Measurements from ENCODE around the gene TSSK1B. TPM values are rescaled to one million over a fixed set of nuclear protein-coding genes. Genes with fewer than 3 reads are reported as not detected.

TSSK1B gene
- total RNA-seq (2021; ENCODE audit: unreplicated experiment) (not detected), Bru-seq, nascent RNA (percentile 33 among the genes with signal in this experiment), BruChase-seq, experiment 1, labeled RNA remaining after a 6-hour chase (percentile 16 among the genes with signal in this experiment), BruChase-seq, experiment 2, labeled RNA remaining after a 2-hour chase (percentile 17 among the genes with signal in this experiment)
- polyA plus RNA-seq (2012): 0.04 TPM in 2 replicates
- long read RNA-seq: 0 reads

GRCh38 chr5:113434889-113435288 lies at the start of gene TSSK1B:
TSSK1B (minus strand) TSS chr5:113434989; CDS start chr5:113434839, 150 bp downstream.
- no peak within 1 kb of the TSS for H3K4me3 ChIP-seq (replicated peaks in 1 of 2; ENCODE audit: low read depth in 1 of 2, low read length in 2 of 2)
- no peaks in the 10 kb centered on the region for H3K4me1 ChIP-seq (ENCODE audit: control insufficient read depth in 1 of 2, insufficient read depth in 2 of 2, low read length in 2 of 2)
- H3K4me2 ChIP-seq (ENCODE audit: low read length): no peak within 1 kb of the TSS
- no peak within 1 kb of the TSS for H3K9ac ChIP-seq (ENCODE audit: low read length)
- TF ChIP-seq CEBPB (IDR thresholded peaks at IDR 0.05; ENCODE audit: low read depth): no peak
- TF ChIP-seq SP1 (IDR thresholded peaks at IDR 0.05; ENCODE audit: low read depth): no peak
- ChIA-PET CTCF (no interaction called here), RAD21 (ENCODE audit: low non-redundant PET in 1 of 2, low total read pairs in 2 of 2, uncharacterized antibody in 2 of 2, unreplicated experiment in 2 of 2) (no interaction called here), POLR2A (no interaction called here)
- no TSS peak for BruUV-seq (replicated peaks)
- no peaks in the 10 kb centered on the region for H3K9me2 ChIP-seq (ENCODE audit: insufficient read depth)
- no peaks in the 10 kb centered on the region for H3K27me3 ChIP-seq (ENCODE audit: insufficient read depth, low read length)
- H3K79me2 ChIP-seq (ENCODE audit: insufficient read depth, low read length): no peaks in the 10 kb centered on the region
- ATAC-seq (no peak; the same call in 1 of the 2 replicates), DNase-seq (ENCODE audit: low read depth, low spot score) (no peak)
- H3K9me3 ChIP-seq (ENCODE audit: control insufficient read depth in 1 of 2, insufficient read depth in 1 of 2, low read depth in 1 of 2, low read length in 2 of 2): no peaks in the 10 kb centered on the region
- H4K20me1 ChIP-seq (ENCODE audit: insufficient read depth): no peaks in the 10 kb centered on the region
- H2AFZ ChIP-seq (ENCODE audit: low read depth, low read length, poor library complexity, severe bottlenecking): no peak within 1 kb of the TSS
- intact Hi-C loops (cut with micrococcal nuclease): no loop called here
- H3K36me3 ChIP-seq (ENCODE audit: control insufficient read depth in 1 of 2, insufficient read depth in 2 of 2, low read length in 2 of 2): no peaks in the 10 kb centered on the region
- H3K27ac ChIP-seq (ENCODE audit: low read depth, low read length): no peak within 1 kb of the TSS

- intact Hi-C loops (cut with micrococcal nuclease): no loop called here
- DNase-seq (ENCODE audit: low read depth, low spot score): no peak
Observed at GRCh38 chr5:113480243-113480642, 45.5 kb upstream of the TSSK1B start.

More at GRCh38 chr5:113480243-113480642, 45.5 kb upstream of the TSSK1B start:
- Histone ChIP-seq H3K4me3 (replicated peaks in 1 of 2; ENCODE audit: low read depth in 1 of 2, low read length in 2 of 2) (no peak overlapping the region), H3K9ac (ENCODE audit: low read length) (no peak overlapping the region), H3K27ac (ENCODE audit: low read depth, low read length) (no peak overlapping the region), H4K20me1 (ENCODE audit: insufficient read depth) (no peaks in the 10 kb centered on the region), H3K9me3 (ENCODE audit: control insufficient read depth in 1 of 2, insufficient read depth in 1 of 2, low read depth in 1 of 2, low read length in 2 of 2) (no peaks in the 10 kb centered on the region), H3K36me3 (ENCODE audit: control insufficient read depth in 1 of 2, insufficient read depth in 2 of 2, low read length in 2 of 2) (no peaks in the 10 kb centered on the region), H3K27me3 (ENCODE audit: insufficient read depth, low read length) (no peaks in the 10 kb centered on the region), H3K4me2 (ENCODE audit: low read length) (no peak overlapping the region), H3K9me2 (ENCODE audit: insufficient read depth) (no peaks in the 10 kb centered on the region), H3K79me2 (ENCODE audit: insufficient read depth, low read length) (no peaks in the 10 kb centered on the region), H2AFZ (ENCODE audit: low read depth, low read length, poor library complexity, severe bottlenecking) (no peak overlapping the region), H3K4me1 (ENCODE audit: control insufficient read depth in 1 of 2, insufficient read depth in 2 of 2, low read length in 2 of 2) (no peaks in the 10 kb centered on the region)
- ChIA-PET RAD21 (ENCODE audit: low non-redundant PET in 1 of 2, low total read pairs in 2 of 2, uncharacterized antibody in 2 of 2, unreplicated experiment in 2 of 2) (no interaction called here), CTCF (no interaction called here), POLR2A (no interaction called here)
- no TSS peak for BruUV-seq (replicated peaks)
- ATAC-seq: no peak
- TF ChIP-seq ZBTB33 (IDR thresholded peaks at IDR 0.05; ENCODE audit: extremely low read depth, insufficient replicate concordance, low read length): no peak
- TF ChIP-seq EZH2phosphoT487 (IDR thresholded peaks at IDR 0.05; ENCODE audit: borderline replicate concordance): no peak
- no peak for TF ChIP-seq ZFX (IDR thresholded peaks at IDR 0.05)
- TF ChIP-seq POLR2AphosphoS5 (IDR thresholded peaks at IDR 0.05; ENCODE audit: low read depth, low read length): no peak
- TF ChIP-seq ELF1 (IDR thresholded peaks at IDR 0.05; ENCODE audit: borderline replicate concordance, low read depth): no peak
- no peak for TF ChIP-seq ATF3 (IDR thresholded peaks at IDR 0.05)
- TF ChIP-seq CEBPB (IDR thresholded peaks at IDR 0.05; ENCODE audit: low read depth): no peak
- no peak for TF ChIP-seq SIN3A (IDR thresholded peaks at IDR 0.05; ENCODE audit: low read depth)
- no peak for TF ChIP-seq CBX3 (IDR thresholded peaks at IDR 0.05; ENCODE audit: low read depth)

Data from HCT116 (cell line).